H9 (cell line): Measurements from ENCODE around the gene CNTN2. TPM values are rescaled to one million over a fixed set of nuclear protein-coding genes. Genes with fewer than 3 reads are reported as not detected.

Experiments used
- DNase-seq: peaks from one replicate; pipeline ENCODE4 v3.0.0-alpha.2; 2017
- H2AFZ ChIP-seq: one replicate; pipeline ENCODE4 v1.6.1; 2013; ENCODE audit warnings: mild to moderate bottlenecking, low read length, control low read depth, moderate library complexity
- H2AK5ac ChIP-seq: 2 replicates; pipeline ENCODE4 v1.6.1; 2013; ENCODE audit warnings: low read length, control low read depth, mixed read lengths; ENCODE audit not compliant: insufficient read length
- H2BK120ac ChIP-seq: one replicate; pipeline ENCODE4 v1.6.1; 2013; ENCODE audit warnings: low read depth, mild to moderate bottlenecking, low read length, control low read depth, inconsistent platforms; ENCODE audit not compliant: poor library complexity, severe bottlenecking
- H2BK12ac ChIP-seq: 2 replicates; pipeline ENCODE4 v1.6.1; 2013; ENCODE audit warnings: low read length, control low read depth, mixed read lengths, low read depth; ENCODE audit not compliant: insufficient read length
- H2BK15ac ChIP-seq: 2 replicates; pipeline ENCODE4 v1.6.1; 2013; ENCODE audit warnings: low read depth, low read length, control low read depth
- H2BK20ac ChIP-seq: one replicate; pipeline ENCODE4 v1.6.1; 2013; ENCODE audit warnings: low read depth, mild to moderate bottlenecking, low read length, control low read depth, inconsistent platforms; ENCODE audit not compliant: poor library complexity, severe bottlenecking
- H2BK5ac ChIP-seq: 2 replicates; pipeline ENCODE4 v1.6.1; 2013; ENCODE audit warnings: low read length, control low read depth, mixed read lengths; ENCODE audit not compliant: insufficient read length
- H3K14ac ChIP-seq: 2 replicates; pipeline ENCODE4 v1.6.1; 2013; ENCODE audit warnings: low read length, control low read depth; ENCODE audit not compliant: insufficient read depth
- H3K18ac ChIP-seq: 2 replicates; pipeline ENCODE4 v1.6.1; 2013; ENCODE audit warnings: low read depth, mild to moderate bottlenecking, mixed read lengths, low read length, control low read depth; ENCODE audit not compliant: insufficient read length
- H3K23ac ChIP-seq: 2 replicates; pipeline ENCODE4 v1.6.1; 2013; ENCODE audit warnings: low read length, control low read depth, mixed read lengths, low read depth; ENCODE audit not compliant: insufficient read length
- H3K23me2 ChIP-seq: 2 replicates; pipeline ENCODE4 v1.6.1; 2013; ENCODE audit warnings: low read depth, mild to moderate bottlenecking, mixed read lengths, low read length, control low read depth; ENCODE audit not compliant: insufficient read length, poor library complexity, severe bottlenecking
- H3K27ac ChIP-seq: 2 replicates; pipeline ENCODE4 v1.5.1; 2013; ENCODE audit warnings: low read length, control low read depth, mixed read lengths, low read depth; ENCODE audit not compliant: insufficient read length
- H3K27me3 ChIP-seq: 2 replicates; pipeline ENCODE4 v1.6.1; 2013; ENCODE audit warnings: low read length, control low read depth, inconsistent platforms; ENCODE audit not compliant: insufficient read depth
- H3K4ac ChIP-seq: 2 replicates; pipeline ENCODE4 v1.6.1; 2013; ENCODE audit warnings: low read depth, mild to moderate bottlenecking, control low read depth, inconsistent platforms, low read length, moderate library complexity
- H3K4me1 ChIP-seq: 2 replicates; pipeline ENCODE4 v1.6.1; 2013; ENCODE audit warnings: low read length, control low read depth, inconsistent platforms; ENCODE audit not compliant: insufficient read depth
- H3K4me2 ChIP-seq: 2 replicates; pipeline ENCODE4 v1.6.1; 2013; ENCODE audit warnings: low read length, control low read depth, mixed read lengths; ENCODE audit not compliant: insufficient read length, insufficient read depth
- H3K56ac ChIP-seq: 2 replicates; pipeline ENCODE4 v1.6.1; 2013; ENCODE audit warnings: low read depth, mild to moderate bottlenecking, mixed read lengths, low read length, control low read depth; ENCODE audit not compliant: insufficient read length
- H3K79me1 ChIP-seq: 2 replicates; pipeline ENCODE4 v1.6.1; 2013; ENCODE audit warnings: low read depth, mild to moderate bottlenecking, moderate library complexity, low read length, control low read depth, inconsistent platforms; ENCODE audit not compliant: insufficient read depth, poor library complexity, severe bottlenecking
- H3K79me2 ChIP-seq: 2 replicates; pipeline ENCODE4 v1.6.1; 2013; ENCODE audit warnings: low read length, control low read depth, inconsistent platforms; ENCODE audit not compliant: insufficient read depth
- H3K9ac ChIP-seq: 2 replicates; pipeline ENCODE4 v1.6.1; 2013; ENCODE audit warnings: low read length, control low read depth, mixed read lengths; ENCODE audit not compliant: insufficient read length; ENCODE audit errors: extremely low read depth
- H3K9me3 ChIP-seq: one replicate; pipeline ENCODE4 v1.6.1; 2013; ENCODE audit warnings: low read depth, low read length, inconsistent platforms; ENCODE audit not compliant: control insufficient read depth
- H3T11ph ChIP-seq: one replicate; pipeline ENCODE4 v1.6.1; 2013; ENCODE audit warnings: mild to moderate bottlenecking, low read length, control low read depth, inconsistent platforms
- H4K20me1 ChIP-seq: one replicate; pipeline ENCODE4 v1.6.1; 2013; ENCODE audit not compliant: control insufficient read depth, insufficient read length, insufficient read depth
- H4K5ac ChIP-seq: 2 replicates; pipeline ENCODE4 v1.6.1; 2013; ENCODE audit warnings: low read depth, mild to moderate bottlenecking, mixed read lengths, low read length, control low read depth; ENCODE audit not compliant: insufficient read length
- H4K8ac ChIP-seq: replicated peaks from 2 replicates; pipeline ENCODE4 v1.6.1; 2013; ENCODE audit warnings: low read length, control low read depth, mixed read lengths, low read depth; ENCODE audit not compliant: insufficient read length
- H4K91ac ChIP-seq: 2 replicates; pipeline ENCODE4 v1.6.1; 2013; ENCODE audit warnings: low read depth, mild to moderate bottlenecking, moderate library complexity, mixed read lengths, low read length, control low read depth; ENCODE audit not compliant: insufficient read length
- H3K27ac Mint-ChIP-seq, 3 experiments: 2 replicates in 2 of 3; 3 replicates in 1 of 3; pipeline ENCODE4 v1.8.0; 2020 to 2021; ENCODE audit warnings: mixed read lengths in 3 of 3, mild to moderate bottlenecking in 1 of 3, moderate library complexity in 1 of 3
- H3K27me3 Mint-ChIP-seq: 2 replicates; pipeline ENCODE4 v1.8.0; 2021; ENCODE audit warnings: low read depth, mild to moderate bottlenecking, moderate library complexity, mixed read lengths
- H3K36me3 Mint-ChIP-seq, 3 experiments: 2 replicates in 2 of 3; 3 replicates in 1 of 3; pipeline ENCODE4 v1.8.0; 2020 to 2021; ENCODE audit warnings: low read depth in 3 of 3, mixed read lengths in 3 of 3; ENCODE audit not compliant: insufficient read depth in 1 of 3
- H3K4me1 Mint-ChIP-seq, 2 experiments: 2 replicates each; pipeline ENCODE4 v1.8.0; 2020; ENCODE audit warnings: mixed read lengths in 2 of 2
- H3K4me3 Mint-ChIP-seq, 2 experiments: 2 replicates in 1 of 2; 3 replicates in 1 of 2; pipeline ENCODE4 v1.8.0; 2020 to 2021; ENCODE audit warnings: mild to moderate bottlenecking in 2 of 2, mixed read lengths in 2 of 2, moderate library complexity in 1 of 2
- H3K9me3 Mint-ChIP-seq, 2 experiments: 2 replicates in 1 of 2; 3 replicates in 1 of 2; pipeline ENCODE4 v1.8.0; 2020; ENCODE audit warnings: mild to moderate bottlenecking in 2 of 2, mixed read lengths in 2 of 2, moderate library complexity in 1 of 2
- CTCF ChIP-seq: fragments of 200-600 bp; sonication (generic); conservative IDR thresholded peaks from 3 replicates; pipeline ENCODE4 v1.8.0; 2021; ENCODE audit warnings: antibody characterized with exemption, mild to moderate bottlenecking
- WGBS: extraction: QIAGEN DNeasy Blood & Tissue Kit; methylation state at CpG from one replicate; pipeline ENCODE4 v1.1.7; 2013; ENCODE audit warnings: missing lambda C conversion rate, low lambda C conversion rate, mixed read lengths; ENCODE audit not compliant: insufficient read length; ENCODE audit errors: extremely low coverage; 5-methylcytosine and 5-hydroxymethylcytosine counted together
- total RNA-seq: library from RNA; stranded (reverse); gene quantifications from 2 replicates; pipeline ENCODE4 v1.2.1, GENCODE V29; 2021

Gene CNTN2
- total RNA-seq, 1 experiment from 2014 or later = 0.42 TPM

- Histone ChIP-seq H3K27me3 (no peaks in the 10 kb centered on the region), H2BK120ac (no peak overlapping the region), H3K9me3 (no peaks in the 10 kb centered on the region), H3K9ac (no peak overlapping the region), H3K79me1 (no peaks in the 10 kb centered on the region), H2AK5ac (no peak overlapping the region), H3K4me2 (no peak overlapping the region), H3K27ac (no peak overlapping the region), H2BK12ac (no peak overlapping the region), H3K23me2 (no peaks in the 10 kb centered on the region), H3K4me1 (peaks cover 3% of the 10 kb centered on the region; the same call in 1 of the 2 replicates), H4K8ac (no peak overlapping the region), H3K18ac (no peak overlapping the region), H2BK15ac (no peak overlapping the region), H3K56ac (no peak overlapping the region), H3K79me2 (no peaks in the 10 kb centered on the region), H4K5ac (no peak overlapping the region), H2BK20ac (no peak overlapping the region), H3T11ph (no peak overlapping the region), H3K23ac (no peak overlapping the region), H2BK5ac (no peak overlapping the region), H4K20me1 (no peaks in the 10 kb centered on the region), H4K91ac (no peak overlapping the region), H3K14ac (no peak overlapping the region), H2AFZ (no peak overlapping the region), H3K4ac (no peak overlapping the region)
- Mint-ChIP-seq H3K36me3 (no peaks in the 10 kb centered on the region), H3K9me3 (no peaks in the 10 kb centered on the region), H3K4me1 (peaks cover 25 to 26% of the 10 kb centered on the region in 2 experiments), H3K4me3 (no peak overlapping the region; a peak in 1 of 5 replicates), H3K27ac (no peak overlapping the region; a peak in 3 of 7 replicates), H3K27me3 (peaks cover 50% of the 10 kb centered on the region)
- DNase-seq = peak; percentile 47
- no CpG with 5 or more reads among the region's 10 CpGs for WGBS
- TF ChIP-seq CTCF = no peak
Observed at GRCh38 chr1:205003358-205004131, 39.5 kb upstream of the CNTN2 start.
